ENCODE results near the gene NAA10. TPM values are rescaled to one million over a fixed set of nuclear protein-coding genes. Genes with fewer than 3 reads are reported as not detected.

Gene NAA10
- total and polyA plus RNA-seq, 7 experiments from 2014 or later, result 37.6 to 79.7 (median 55.4) TPM

DNA sequence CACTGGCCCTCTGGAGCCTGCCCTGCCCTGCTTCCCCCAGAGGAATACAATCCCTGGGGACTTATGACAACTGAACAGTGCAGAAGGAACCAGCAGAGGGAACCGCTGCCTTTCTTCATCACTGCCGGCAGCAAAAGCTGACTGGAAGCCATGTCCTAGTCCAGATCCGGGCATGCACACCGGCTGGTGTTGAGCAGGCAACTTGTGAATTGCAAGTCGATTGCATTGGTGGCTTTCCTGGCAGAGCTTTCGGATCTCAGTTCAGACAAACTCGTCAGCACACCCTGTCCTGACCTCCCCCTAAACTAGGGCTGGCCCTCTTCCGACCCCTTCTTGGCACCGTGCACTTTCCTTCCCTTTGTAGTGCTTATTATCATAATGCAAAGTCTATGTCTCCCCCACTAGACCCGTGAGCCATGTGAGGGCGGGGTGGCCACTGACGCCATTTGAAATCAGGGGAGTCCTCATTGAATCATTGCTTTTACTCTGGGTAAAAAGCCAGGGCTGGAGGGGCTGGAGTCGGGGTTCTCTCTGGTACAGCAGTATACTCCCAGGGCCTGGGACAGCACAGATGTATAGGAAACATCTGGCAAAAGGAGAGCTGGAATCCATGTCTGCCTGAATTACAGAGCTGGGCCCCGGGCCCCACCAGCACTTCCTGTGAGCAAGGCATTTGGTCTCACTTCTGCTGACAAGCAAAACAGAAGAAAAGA is 10.5 kb downstream of the NAA10 start:
- H3K27ac ChIP-seq (ENCODE audit: low read depth, low read length), result peak overlapping the region; percentile 98
- no peaks in the 10 kb centered on the region for H3K27me3 ChIP-seq (ENCODE audit: control insufficient read depth in 2 of 2, insufficient read depth in 2 of 2, low read length in 2 of 2)
- H3K9me3 ChIP-seq (ENCODE audit: control insufficient read depth in 2 of 3, low read length in 3 of 3), result no peaks in the 10 kb centered on the region
- DNase-seq (peak in 7 of 9 donors; percentile 42 to 59 (median 52)), ATAC-seq (no peak)
- peaks cover 0 to 19% (median 0%) of the 10 kb centered on the region in 3 experiments for H3K36me3 ChIP-seq (ENCODE audit: control insufficient read depth in 2 of 3, insufficient read depth in 3 of 3, low read length in 3 of 3)
- Mint-ChIP-seq H3K9me3 (peaks cover 0 to 2% (median 0%) of the 10 kb centered on the region in 11 donors), H3K27me3 (no peaks in the 10 kb centered on the region), H3K4me3 (peak overlapping the region; percentile 92 to 98 (median 94)), H3K4me1 (peaks cover 0 to 68% (median 25%) of the 10 kb centered on the region in 7 donors), H3K36me3 (peaks cover 0 to 23% (median 0%) of the 10 kb centered on the region in 5 donors), H3K27ac (peak overlapping the region; percentile 86 to 98 (median 93))
- ChIA-PET POLR2A (interaction anchor here (1.6 to 17.4 kb wide), 8 partner anchors 14 to 130 kb away, joined by 3 to 384 read pairs (median 20); partner anchors contain the start of genes HCFC1, IDH3G, NAA10 and RENBP), CTCF (interaction anchor here (0.6 to 13.2 kb wide), 6 partner anchors 12 to 810 kb away, joined by 3 to 168 read pairs (median 4); partner anchors contain the start of gene RENBP)
- H3K4me1 ChIP-seq (ENCODE audit: control insufficient read depth in 2 of 2, insufficient read depth in 2 of 2, low read length in 2 of 2), result peaks cover 24 to 26% of the 10 kb centered on the region in 2 donors
- intact Hi-C loops (cut with micrococcal nuclease), result loop anchor here (1.0 to 10.0 kb wide), 4 partner anchors 18 to 570 kb away; partner anchors contain the start of gene SLC10A3 (in 1 of the 2)
- H3K4me3 ChIP-seq (ENCODE audit: low read length), result peak overlapping the region; percentile 70

DNA sequence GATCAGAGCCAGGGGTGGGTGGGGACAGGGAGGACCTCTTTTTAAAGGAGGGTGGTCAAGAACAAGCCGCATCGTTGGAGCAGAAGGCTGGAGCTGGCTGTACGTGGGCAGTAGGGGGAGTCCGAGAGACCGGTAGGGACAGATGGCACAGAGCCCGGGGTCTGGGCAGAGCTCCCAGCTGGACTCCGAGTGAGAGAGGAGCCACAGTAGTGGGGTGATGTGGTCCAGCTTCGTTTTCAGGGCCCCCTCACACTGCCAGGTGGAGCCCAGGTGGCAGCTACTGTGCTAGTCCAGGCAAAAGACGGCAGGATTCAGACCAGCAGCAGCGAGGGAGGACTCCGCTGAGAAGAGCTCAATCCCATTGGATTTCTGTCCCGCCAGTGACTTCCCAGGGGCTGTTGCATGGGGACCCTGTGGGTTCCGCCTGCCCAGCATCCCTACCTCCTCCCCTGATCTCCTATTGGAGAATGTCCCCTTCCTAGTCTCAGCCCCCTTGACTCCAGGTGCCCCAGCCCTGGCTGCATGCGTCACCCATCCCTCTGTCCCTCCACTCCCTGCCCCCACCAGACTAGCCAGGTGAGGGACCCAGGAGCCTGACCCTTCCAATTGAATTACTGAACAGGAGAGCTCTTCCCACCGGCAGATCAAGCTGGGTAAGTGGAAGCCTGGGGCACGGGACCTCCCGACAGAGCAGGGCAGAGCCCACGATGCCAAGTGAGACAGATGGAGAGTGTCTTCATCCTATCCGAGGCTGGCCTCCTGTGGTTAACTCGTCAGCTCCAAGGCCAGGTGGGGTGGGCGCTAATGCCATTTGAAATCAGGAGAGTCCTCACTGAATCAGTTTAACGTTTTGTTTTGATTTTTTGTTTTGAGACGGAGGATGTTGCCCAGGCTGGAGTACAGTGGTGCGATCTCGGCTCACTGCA is 11.6 kb downstream of the NAA10 start:
- no peaks in the 10 kb centered on the region for H3K27me3 Mint-ChIP-seq
- intact Hi-C loops (cut with micrococcal nuclease), result loop anchor here in 1 of 2 donors (10.0 kb wide), 1 partner anchor 572 kb away; the partner anchor contains the start of gene SLC10A3
- POLR2A ChIA-PET, result interaction anchor here (0.7 to 17.4 kb wide), 7 partner anchors 8 to 159 kb away, joined by 3 to 384 read pairs (median 4); partner anchors contain the start of genes HCFC1, NAA10, PLXNB3 and RENBP

DNA sequence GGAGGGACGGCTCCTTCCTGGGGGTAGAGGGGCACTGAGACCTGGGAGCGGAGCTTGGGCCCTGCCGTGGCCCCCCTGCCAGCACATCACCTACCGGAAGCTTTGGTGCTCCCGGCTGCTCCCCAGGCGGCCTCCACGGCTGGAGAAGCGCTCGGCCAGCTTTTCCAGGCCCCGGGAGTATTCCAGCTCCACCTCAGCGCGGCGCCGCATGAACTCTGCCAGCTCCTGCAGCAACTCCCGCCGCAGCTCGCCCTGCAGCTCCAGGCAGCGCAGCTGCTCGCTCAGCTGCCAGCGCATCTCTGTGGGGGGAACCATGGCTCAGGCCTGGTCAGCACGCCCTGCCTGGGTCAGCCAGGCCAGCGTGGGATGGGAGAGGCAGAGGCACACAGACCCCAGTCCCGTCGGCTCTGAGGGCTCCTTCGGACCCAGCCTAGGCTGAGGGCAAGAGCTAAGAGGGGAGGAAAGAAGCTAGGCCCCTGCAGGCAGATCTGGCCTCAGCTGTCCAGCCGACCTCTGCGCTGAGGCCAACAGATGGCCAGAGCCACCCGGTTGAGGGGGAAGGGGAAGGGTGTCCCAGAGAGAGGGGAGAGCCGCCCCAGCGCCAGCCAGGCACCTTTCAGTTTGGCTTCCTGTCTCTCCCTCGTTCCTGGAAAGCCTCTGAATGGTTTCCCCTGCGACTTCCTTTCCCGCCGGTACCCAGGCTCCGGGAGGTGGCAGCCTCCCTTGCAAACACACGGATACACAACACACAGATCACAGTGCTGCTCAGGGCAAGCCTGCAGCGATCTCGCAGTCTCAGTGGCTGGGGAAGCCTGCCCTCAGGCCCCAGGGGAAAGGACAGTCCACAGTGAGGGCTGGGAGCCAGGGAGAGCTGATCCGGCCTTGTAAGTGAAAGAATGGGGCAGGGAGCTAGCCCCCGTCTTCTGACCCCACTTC is 13.1 kb downstream of the NAA10 start:
- no peak for ATAC-seq
- peaks cover 0 to 2% (median 0%) of the 10 kb centered on the region in 11 donors for H3K9me3 Mint-ChIP-seq
- Histone ChIP-seq H3K27ac (ENCODE audit: low read depth, low read length) (peak overlapping the region; percentile 98), H3K27me3 (ENCODE audit: control insufficient read depth in 2 of 2, insufficient read depth in 2 of 2, low read length in 2 of 2) (no peaks in the 10 kb centered on the region), H3K9me3 (ENCODE audit: control insufficient read depth in 2 of 3, low read length in 3 of 3) (no peaks in the 10 kb centered on the region), H3K4me1 (ENCODE audit: control insufficient read depth in 2 of 2, insufficient read depth in 2 of 2, low read length in 2 of 2) (peaks cover 13 to 19% of the 10 kb centered on the region in 2 donors), H3K36me3 (ENCODE audit: control insufficient read depth in 2 of 3, insufficient read depth in 3 of 3, low read length in 3 of 3) (peaks cover 0 to 40% (median 4%) of the 10 kb centered on the region in 3 experiments), H3K4me3 (ENCODE audit: low read length) (peak overlapping the region; percentile 47)
- peak overlapping the region in 8 of 9 donors; percentile 10 to 96 (median 78) for H3K27ac Mint-ChIP-seq
- DNase-seq, result no peak
- H3K27me3 Mint-ChIP-seq, result no peaks in the 10 kb centered on the region
- intact Hi-C loops (cut with micrococcal nuclease), result loop anchor here in 1 of 2 donors (10.0 kb wide), 1 partner anchor 573 kb away; the partner anchor contains the start of gene SLC10A3
- CTCF ChIA-PET, result interaction anchor here (0.9 to 13.2 kb wide), 2 partner anchors 27 to 45 kb away, joined by 3 to 168 read pairs; partner anchors contain the start of gene RENBP
- peaks cover 0 to 25% (median 0%) of the 10 kb centered on the region in 5 donors for H3K36me3 Mint-ChIP-seq
- H3K4me1 Mint-ChIP-seq, result peaks cover 0 to 53% (median 23%) of the 10 kb centered on the region in 7 donors
- H3K4me3 Mint-ChIP-seq, result peak overlapping the region; percentile 60 to 98 (median 94)
- POLR2A ChIA-PET, result interaction anchor here (0.6 to 17.4 kb wide), 4 partner anchors 12 to 47 kb away, joined by 3 to 384 read pairs (median 119); partner anchors contain the start of genes HCFC1, NAA10, RENBP and TMEM187

More for the DNA sequence above, 11.6 kb downstream of the NAA10 start:
- Histone ChIP-seq H3K27me3 (ENCODE audit: control insufficient read depth in 2 of 2, insufficient read depth in 2 of 2, low read length in 2 of 2) (no peaks in the 10 kb centered on the region), H3K4me1 (ENCODE audit: control insufficient read depth in 2 of 2, insufficient read depth in 2 of 2, low read length in 2 of 2) (peaks cover 19 to 21% of the 10 kb centered on the region in 2 donors), H3K4me3 (ENCODE audit: low read length) (peak overlapping the region; percentile 70), H3K36me3 (ENCODE audit: control insufficient read depth in 2 of 3, insufficient read depth in 3 of 3, low read length in 3 of 3) (peaks cover 0 to 30% (median 4%) of the 10 kb centered on the region in 3 experiments), H3K27ac (ENCODE audit: low read depth, low read length) (peak overlapping the region; percentile 98), H3K9me3 (ENCODE audit: control insufficient read depth in 2 of 3, low read length in 3 of 3) (no peaks in the 10 kb centered on the region)
- Mint-ChIP-seq H3K4me3 (peak overlapping the region; percentile 92 to 98 (median 94)), H3K27ac (peak overlapping the region; percentile 23 to 98 (median 93)), H3K36me3 (peaks cover 0 to 21% (median 0%) of the 10 kb centered on the region in 5 donors), H3K4me1 (peaks cover 0 to 59% (median 21%) of the 10 kb centered on the region in 7 donors), H3K9me3 (peaks cover 0 to 2% (median 0%) of the 10 kb centered on the region in 11 donors)
- ATAC-seq (no peak), DNase-seq (no peak)
- CTCF ChIA-PET, result interaction anchor here (1.3 to 13.2 kb wide), 4 partner anchors 17 to 160 kb away, joined by 4 to 168 read pairs (median 17); partner anchors contain the start of gene RENBP

DNA sequence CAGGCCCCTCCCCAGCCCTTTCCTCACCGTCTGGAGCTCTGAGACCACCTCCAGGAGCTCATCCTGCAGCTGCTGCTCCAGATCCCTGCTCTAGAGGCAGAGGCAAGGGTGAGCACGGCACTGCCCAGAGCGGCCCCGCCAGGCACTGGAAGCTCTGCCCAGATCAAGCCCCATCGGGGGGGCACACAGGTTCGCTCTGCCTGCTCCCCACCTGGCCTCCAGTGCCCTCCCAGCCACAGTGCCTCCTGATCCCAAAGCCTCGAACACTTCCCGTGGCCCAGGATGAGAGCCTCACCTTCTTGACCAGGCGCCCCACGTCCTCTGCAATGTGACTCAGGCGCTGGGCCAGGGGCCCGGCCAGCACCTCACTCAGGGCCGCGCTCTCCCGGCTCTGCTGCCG is 13.8 kb downstream of the NAA10 start:
- H3K4me1 Mint-ChIP-seq, result peaks cover 0 to 55% (median 25%) of the 10 kb centered on the region in 7 donors
- H3K9me3 Mint-ChIP-seq, result peaks cover 0 to 2% (median 0%) of the 10 kb centered on the region in 11 donors
- POLR2A ChIA-PET, result interaction anchor here (9.0 to 17.4 kb wide), 2 partner anchors 11 to 23 kb away, joined by 111 to 384 read pairs; partner anchors contain the start of genes NAA10 and RENBP
- peak overlapping the region in 1 of 9 donors; percentile 14 for H3K27ac Mint-ChIP-seq
- Histone ChIP-seq H3K4me3 (ENCODE audit: low read length) (no peak overlapping the region), H3K27ac (ENCODE audit: low read depth, low read length) (no peak overlapping the region), H3K27me3 (ENCODE audit: control insufficient read depth in 2 of 2, insufficient read depth in 2 of 2, low read length in 2 of 2) (no peaks in the 10 kb centered on the region), H3K9me3 (ENCODE audit: control insufficient read depth in 2 of 3, low read length in 3 of 3) (no peaks in the 10 kb centered on the region), H3K36me3 (ENCODE audit: control insufficient read depth in 2 of 3, insufficient read depth in 3 of 3, low read length in 3 of 3) (peaks cover 0 to 45% (median 4%) of the 10 kb centered on the region in 3 experiments), H3K4me1 (ENCODE audit: control insufficient read depth in 2 of 2, insufficient read depth in 2 of 2, low read length in 2 of 2) (peaks cover 13 to 19% of the 10 kb centered on the region in 2 donors)
- no peaks in the 10 kb centered on the region for H3K27me3 Mint-ChIP-seq
- H3K4me3 Mint-ChIP-seq, result peak overlapping the region in 2 of 10 donors; percentile 29 to 92
- no peak for DNase-seq
- H3K36me3 Mint-ChIP-seq, result peaks cover 0 to 27% (median 0%) of the 10 kb centered on the region in 5 donors
- CTCF ChIA-PET, result interaction anchor here (13.2 kb wide), 1 partner anchor 28 kb away, joined by 168 read pairs; the partner anchor contains the start of gene RENBP
- intact Hi-C loops (cut with micrococcal nuclease), result loop anchor here in 1 of 2 donors (10.0 kb wide), 1 partner anchor 574 kb away; the partner anchor contains the start of gene SLC10A3
- ATAC-seq, result no peak

DNA sequence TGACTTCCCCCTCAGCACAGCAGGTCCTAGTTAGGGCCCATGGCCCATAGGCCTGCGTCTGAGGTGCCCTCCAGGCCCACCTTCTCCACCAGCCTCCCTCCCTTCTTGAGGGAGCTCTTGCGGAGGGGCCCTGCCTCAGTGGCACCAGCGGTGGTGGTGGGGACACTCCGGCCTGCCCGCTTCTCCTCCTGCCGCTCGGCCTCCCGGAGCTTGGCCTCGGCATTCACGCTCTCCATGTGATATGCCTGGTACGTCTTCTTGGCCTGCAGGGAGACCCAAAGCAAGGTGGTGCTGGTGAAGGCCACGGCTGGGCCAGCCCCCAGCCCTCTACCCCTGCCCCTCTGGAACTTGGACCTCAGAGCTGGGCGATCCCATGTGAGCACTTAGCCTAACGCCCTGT is 14.3 kb downstream of the NAA10 start:
- H3K4me3 Mint-ChIP-seq, result no peak overlapping the region
- POLR2A ChIA-PET, result interaction anchor here (9.0 to 17.4 kb wide), 2 partner anchors 10 to 23 kb away, joined by 111 to 384 read pairs; partner anchors contain the start of genes NAA10 and RENBP
- intact Hi-C loops (cut with micrococcal nuclease), result loop anchor here in 1 of 2 donors (10.0 kb wide), 1 partner anchor 574 kb away; the partner anchor contains the start of gene SLC10A3
- H3K4me1 ChIP-seq (ENCODE audit: control insufficient read depth in 2 of 2, insufficient read depth in 2 of 2, low read length in 2 of 2), result peaks cover 13 to 19% of the 10 kb centered on the region in 2 donors
- no peak overlapping the region for H3K27ac ChIP-seq (ENCODE audit: low read depth, low read length)
- H3K9me3 Mint-ChIP-seq, result peaks cover 0 to under 1% (median 0%) of the 10 kb centered on the region in 11 donors
- CTCF ChIA-PET, result interaction anchor here (13.2 kb wide), 1 partner anchor 28 kb away, joined by 168 read pairs; the partner anchor contains the start of gene RENBP
- H3K4me3 ChIP-seq (ENCODE audit: low read length), result no peak overlapping the region
- DNase-seq (no peak), ATAC-seq (no peak)
- peaks cover 0 to 56% (median 23%) of the 10 kb centered on the region in 7 donors for H3K4me1 Mint-ChIP-seq
- no peak overlapping the region for H3K27ac Mint-ChIP-seq
- no peaks in the 10 kb centered on the region for H3K9me3 ChIP-seq (ENCODE audit: control insufficient read depth in 2 of 3, low read length in 3 of 3)
- no peaks in the 10 kb centered on the region for H3K27me3 Mint-ChIP-seq
- H3K36me3 Mint-ChIP-seq, result peaks cover 0 to 27% (median 0%) of the 10 kb centered on the region in 5 donors
- no peaks in the 10 kb centered on the region for H3K27me3 ChIP-seq (ENCODE audit: control insufficient read depth in 2 of 2, insufficient read depth in 2 of 2, low read length in 2 of 2)
- peaks cover 0 to 50% (median 4%) of the 10 kb centered on the region in 3 experiments for H3K36me3 ChIP-seq (ENCODE audit: control insufficient read depth in 2 of 3, insufficient read depth in 3 of 3, low read length in 3 of 3)

Data from naive thymus-derived CD4-positive, alpha-beta T cell (primary cell).